ENCODE results near the gene SLC16A3. TPM values are rescaled to one million over a fixed set of nuclear protein-coding genes. Genes with fewer than 3 reads are reported as not detected.

SLC16A3 gene
- total RNA-seq, 4 donors from 2014 or later, result 18.8 to 32.9 (median 21.7) TPM

GRCh38 chr17:82213251-82214011, 15.4 kb upstream of the SLC16A3 start:
- Histone ChIP-seq H3K9me3 (no peaks in the 10 kb centered on the region), H3K36me3 (no peaks in the 10 kb centered on the region), H3K27me3 (peaks cover 0 to 5% (median 0%) of the 10 kb centered on the region in 4 donors), H3K4me1 (peaks cover 38 to 65% (median 40%) of the 10 kb centered on the region in 3 donors), H3K4me3 (peak overlapping the region; percentile 63 to 97 (median 87)), H3K27ac (peak overlapping the region; percentile 67 to 91 (median 84))
- TF ChIP-seq CTCF (IDR thresholded peaks at IDR 0.05) (no peak), POLR2A (IDR thresholded peaks at IDR 0.05) (no peak)
- no peak for DNase-seq
- intact Hi-C loops (cut with DNase I), result no loop called here
- 10 to 18% methylated on average over 16 to 18 of the region's 37 CpGs for WGBS, 2 donors

- intact Hi-C loops (cut with DNase I), result no loop called here
- Histone ChIP-seq H3K4me1 (peaks cover 38 to 65% (median 40%) of the 10 kb centered on the region in 3 donors), H3K27me3 (peaks cover 0 to 5% (median 0%) of the 10 kb centered on the region in 4 donors), H3K36me3 (no peaks in the 10 kb centered on the region), H3K4me3 (no peak overlapping the region), H3K27ac (no peak overlapping the region), H3K9me3 (no peaks in the 10 kb centered on the region)
- no peak for TF ChIP-seq POLR2A (IDR thresholded peaks at IDR 0.05)
- no peak for TF ChIP-seq CTCF (IDR thresholded peaks at IDR 0.05)
- WGBS, 2 donors, result 87 to 100% methylated on average over 1 to 7 of the region's 11 CpGs
- no peak for DNase-seq
These were observed 14.7 kb upstream of the SLC16A3 start for GRCh38 chr17:82214012-82214628.

- Histone ChIP-seq H3K4me1 (peaks cover 38 to 65% (median 40%) of the 10 kb centered on the region in 3 donors), H3K36me3 (no peaks in the 10 kb centered on the region), H3K27ac (peak overlapping the region; percentile 69 to 90 (median 80)), H3K9me3 (no peaks in the 10 kb centered on the region), H3K4me3 (no peak overlapping the region), H3K27me3 (peaks cover 0 to 5% (median 0%) of the 10 kb centered on the region in 4 donors)
- 58% methylated on average over 9 to 11 of the region's 25 CpGs for WGBS, 2 donors
- TF ChIP-seq POLR2A (IDR thresholded peaks at IDR 0.05) (no peak), CTCF (IDR thresholded peaks at IDR 0.05) (no peak)
- intact Hi-C loops (cut with DNase I), result no loop called here
- no peak for DNase-seq
These were observed 13.5 kb upstream of the SLC16A3 start for GRCh38 chr17:82215095-82215971.

GRCh38 chr17:82215972-82216300, 12.9 kb upstream of the SLC16A3 start:
- Histone ChIP-seq H3K4me1 (peaks cover 38 to 65% (median 40%) of the 10 kb centered on the region in 3 donors), H3K36me3 (no peaks in the 10 kb centered on the region), H3K27me3 (peaks cover 0 to 5% (median 0%) of the 10 kb centered on the region in 4 donors), H3K4me3 (no peak overlapping the region), H3K9me3 (no peaks in the 10 kb centered on the region), H3K27ac (peak overlapping the region; percentile 69 to 90 (median 80))
- TF ChIP-seq CTCF (IDR thresholded peaks at IDR 0.05) (no peak), POLR2A (IDR thresholded peaks at IDR 0.05) (no peak)
- intact Hi-C loops (cut with DNase I), result no loop called here
- 66 to 78% methylated on average over 10 of the region's 12 CpGs for WGBS, 2 donors
- DNase-seq, result no peak

Data from esophagus squamous epithelium (tissue), 5 donors.